HG03558 (cell line): ENCODE data around the gene OR1I1.

ENCODE experiments used
- ATAC-seq: cut with Tn5 transposase; IDR thresholded peaks from one replicate; pipeline ENCODE4 v1.9.1; 2021; ENCODE audit warnings: moderate number of reproducible peaks; ENCODE audit not compliant: unreplicated experiment; ENCODE audit errors: extremely low read depth

The OR1I1 gene

DNA sequence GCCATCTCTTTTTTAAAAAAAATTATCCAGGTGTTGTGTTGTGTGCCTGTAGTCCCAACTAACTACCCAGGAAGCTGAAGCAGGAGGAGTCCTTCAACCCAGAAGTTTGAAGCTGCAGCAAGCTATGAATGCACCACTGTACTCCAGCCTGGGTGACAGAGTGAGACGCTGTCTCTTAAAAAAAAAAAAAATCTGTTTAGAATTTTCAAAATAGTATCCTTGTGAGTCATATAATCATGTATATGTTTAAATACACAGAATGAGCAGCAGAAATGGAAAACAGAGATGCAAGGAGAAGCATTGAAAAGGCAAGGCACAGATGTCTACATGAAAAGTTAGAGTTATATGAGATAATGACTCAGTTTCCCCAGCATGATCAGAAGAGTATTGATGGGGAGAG lies 56.4 kb downstream of the OR1I1 start:
- ATAC-seq = no peak

DNA sequence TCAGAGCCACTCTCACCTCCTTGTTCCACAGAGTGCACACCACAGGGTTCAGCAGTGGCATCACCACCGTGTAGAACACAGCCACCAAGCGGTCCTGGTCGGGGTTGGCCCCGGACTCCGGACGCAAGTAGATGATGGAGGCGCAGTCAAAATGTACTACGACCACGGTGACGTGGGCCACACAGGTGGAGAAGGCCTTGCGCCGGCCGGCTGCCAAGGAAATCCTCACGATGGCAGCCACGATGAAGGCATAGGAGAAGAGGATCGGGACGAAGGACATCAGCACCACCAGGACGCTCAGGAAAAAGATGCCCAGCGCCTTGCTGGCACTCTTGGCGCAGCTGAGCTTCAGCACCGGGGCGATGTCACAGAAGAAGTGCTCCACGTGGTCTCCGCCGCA lies 59.1 kb downstream of the OR1I1 start:
- no peak for ATAC-seq

DNA sequence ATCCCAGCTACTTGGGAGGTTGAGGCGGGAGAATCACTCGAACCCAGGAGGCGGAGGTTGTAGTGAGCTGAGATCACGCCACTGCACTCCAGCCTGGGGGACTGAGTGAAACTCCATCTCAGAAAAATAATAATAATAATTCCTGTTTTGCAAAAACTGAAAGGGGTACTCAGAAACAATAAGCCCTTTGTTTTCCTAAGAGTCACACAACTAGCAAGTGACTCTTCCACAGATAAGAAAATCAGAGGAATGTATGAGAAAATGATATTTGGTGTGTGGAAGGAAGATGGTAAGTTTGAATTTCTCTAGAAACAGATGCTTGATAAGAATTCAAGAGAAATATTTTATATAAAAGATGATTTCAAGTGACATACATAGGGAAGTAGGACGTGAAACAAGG lies 60.3 kb downstream of the OR1I1 start:
- no peak for ATAC-seq
